NCI-H146 (cell line): Measurements from ENCODE around the gene RMC1.
"Not testable (repeated sequence)": the region's sequence is repeated elsewhere in the genome, so short reads cannot be mapped to it uniquely, and the experiment has no call there.

ENCODE experiments used
- DNase-seq: peaks from one replicate; lab custom pipeline; 2025; lab: John Stamatoyannopoulos, UW

RMC1 gene

DNA sequence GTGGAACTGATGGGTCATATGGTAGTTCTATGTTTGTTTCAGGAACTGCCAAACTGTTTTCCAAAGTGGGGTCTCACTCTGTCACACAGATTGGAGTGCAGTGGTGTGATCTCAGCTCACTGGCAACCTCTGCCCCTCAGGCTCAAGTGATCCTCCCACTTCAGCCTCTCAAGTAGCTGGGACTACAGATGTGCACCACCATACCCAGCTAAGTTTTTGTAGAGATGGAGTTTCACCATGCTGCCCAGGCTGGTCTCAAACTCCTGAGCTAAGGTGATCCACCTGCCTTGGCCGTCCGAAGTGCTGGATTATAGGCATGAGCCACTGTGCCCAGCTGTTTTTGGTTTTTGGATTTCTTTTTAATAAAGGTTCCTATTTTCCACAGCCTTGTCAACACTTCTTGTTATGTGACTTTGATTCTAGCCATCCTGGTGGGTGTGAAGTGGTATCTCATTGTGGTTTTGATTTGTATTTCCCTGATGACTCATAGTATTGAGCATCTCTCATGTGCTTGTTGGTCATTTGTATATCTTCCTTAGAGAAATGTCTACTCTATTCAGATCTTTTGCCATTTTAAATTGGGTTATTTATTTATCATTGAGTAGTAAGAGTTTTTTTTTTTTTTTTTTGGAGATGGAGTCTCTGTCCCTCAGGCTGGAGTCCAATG lies 60.2 kb downstream of the RMC1 start:
- no peak for DNase-seq

DNA sequence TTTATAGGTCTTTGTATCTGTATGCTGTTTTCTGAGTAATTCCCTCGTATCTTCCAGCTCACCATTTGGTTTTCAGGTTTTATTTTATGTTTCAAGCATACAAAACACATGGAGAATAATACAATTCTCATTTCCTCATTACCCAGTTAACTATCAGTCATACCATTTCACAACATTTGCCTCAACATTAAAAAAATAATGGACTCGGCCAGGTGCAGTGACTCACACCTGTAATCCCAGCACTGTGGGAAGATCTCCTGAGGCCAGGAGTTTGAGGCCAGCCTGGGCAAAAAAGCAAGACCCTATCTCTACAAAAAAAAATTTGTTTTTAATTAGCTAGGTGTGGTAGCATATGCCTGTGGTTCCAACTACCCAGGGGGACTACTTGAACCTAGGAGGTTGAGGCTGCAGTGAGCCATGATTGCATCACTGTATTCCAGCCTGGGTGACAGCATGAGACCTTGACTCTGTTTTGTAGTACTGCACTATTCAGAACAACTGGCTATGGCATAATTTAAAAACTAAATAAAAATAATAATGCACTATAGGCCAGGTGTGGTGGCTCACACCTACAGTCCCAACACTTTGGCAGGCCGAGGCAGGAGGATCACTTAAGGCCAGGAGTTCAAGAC lies 62.7 kb downstream of the RMC1 start:
- no peak for DNase-seq

DNA sequence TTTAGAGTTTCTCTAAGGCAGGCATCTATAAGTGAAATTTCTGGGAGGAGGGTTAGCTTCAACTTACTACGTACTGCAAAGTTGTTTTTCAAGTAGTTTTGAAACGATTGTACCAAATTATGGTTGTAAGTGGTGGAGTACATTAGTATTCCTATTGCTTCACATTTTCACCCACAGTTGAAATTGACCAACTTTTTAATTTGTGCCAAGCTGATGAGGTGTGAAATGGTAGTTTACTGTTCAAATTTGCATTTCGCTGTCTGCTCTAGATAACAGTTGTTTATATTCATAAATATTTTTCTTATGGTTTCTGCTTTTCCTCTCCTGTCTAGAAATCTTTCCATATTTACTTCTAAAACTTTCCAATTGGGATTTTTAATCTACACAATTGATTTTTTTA lies 64.4 kb downstream of the RMC1 start:
- DNase-seq, result no peak

DNA sequence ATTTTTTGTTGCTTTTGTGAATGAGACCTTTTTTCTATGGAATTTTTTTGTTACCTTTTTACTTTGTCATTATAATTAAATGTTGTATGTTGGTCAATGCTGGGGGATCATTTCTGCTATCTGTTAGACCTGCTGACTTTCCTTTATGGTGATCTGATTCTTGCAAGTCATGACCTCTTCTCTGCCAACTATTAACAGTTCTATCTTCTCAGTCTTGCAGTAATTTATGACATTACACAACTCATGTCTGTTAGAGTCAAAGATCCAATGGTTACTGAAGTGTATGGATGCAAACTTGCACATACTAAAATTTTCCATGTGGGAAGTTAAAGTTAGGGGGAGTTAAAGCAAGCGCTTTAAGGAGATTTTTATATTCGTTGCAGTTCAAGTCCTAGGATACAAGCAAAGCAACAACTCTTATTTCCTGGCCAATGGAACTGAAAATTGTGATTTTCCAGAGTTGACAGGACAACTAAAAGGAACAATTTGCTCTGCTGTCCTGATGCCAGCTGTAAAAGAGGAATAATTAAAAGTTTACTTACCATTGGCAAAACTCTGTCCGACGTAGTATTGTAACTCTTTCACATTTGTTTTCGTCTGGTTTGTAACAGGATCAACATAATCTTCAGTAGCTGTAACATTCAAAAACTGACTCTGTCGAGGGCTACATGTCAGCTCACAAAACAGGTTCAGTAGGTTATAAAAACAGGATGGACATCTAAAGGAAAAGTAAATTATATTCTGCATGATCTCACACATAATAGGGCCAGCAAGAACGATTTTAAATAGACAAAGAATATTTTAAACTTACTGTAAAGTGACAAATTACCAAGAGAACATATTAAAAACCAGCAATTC lies 65.2 kb downstream of the RMC1 start:
- no peak for DNase-seq

DNA sequence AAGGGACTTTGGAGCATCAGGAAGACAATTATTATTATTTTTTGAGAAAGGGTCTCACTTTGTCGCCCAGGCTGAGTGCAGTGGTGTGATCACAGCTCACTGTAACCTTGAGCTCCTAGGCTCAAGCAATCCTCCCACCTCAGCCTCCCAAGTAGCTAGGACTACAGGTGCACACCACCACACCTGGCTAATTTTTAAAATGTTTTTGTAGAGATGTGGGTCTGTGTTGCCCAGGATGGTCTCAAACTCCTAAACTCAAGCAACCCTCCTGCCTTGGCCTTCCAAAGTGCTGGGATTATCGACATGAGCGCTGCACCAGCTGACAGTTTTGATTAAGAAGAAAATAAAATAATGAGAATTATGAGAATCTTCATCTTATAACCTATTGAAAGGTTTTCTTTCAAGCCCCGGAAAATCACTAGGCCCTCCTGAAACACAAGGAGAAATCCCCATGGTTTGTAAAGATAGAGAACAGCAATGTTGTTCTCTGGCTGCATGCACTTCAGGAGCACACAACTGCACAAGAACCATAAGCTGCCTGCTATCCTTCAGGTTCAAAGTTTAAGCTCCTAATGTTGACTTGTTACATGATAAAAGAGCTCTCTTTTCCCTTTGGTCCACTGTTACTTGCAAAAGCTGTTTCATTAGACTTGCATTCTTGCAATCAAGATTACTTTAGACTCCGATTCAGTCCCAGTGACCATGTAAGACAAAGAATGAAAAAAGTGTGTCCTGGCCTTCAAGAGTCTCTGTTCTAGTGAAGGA lies 66.2 kb downstream of the RMC1 start:
- DNase-seq, result no peak

DNA sequence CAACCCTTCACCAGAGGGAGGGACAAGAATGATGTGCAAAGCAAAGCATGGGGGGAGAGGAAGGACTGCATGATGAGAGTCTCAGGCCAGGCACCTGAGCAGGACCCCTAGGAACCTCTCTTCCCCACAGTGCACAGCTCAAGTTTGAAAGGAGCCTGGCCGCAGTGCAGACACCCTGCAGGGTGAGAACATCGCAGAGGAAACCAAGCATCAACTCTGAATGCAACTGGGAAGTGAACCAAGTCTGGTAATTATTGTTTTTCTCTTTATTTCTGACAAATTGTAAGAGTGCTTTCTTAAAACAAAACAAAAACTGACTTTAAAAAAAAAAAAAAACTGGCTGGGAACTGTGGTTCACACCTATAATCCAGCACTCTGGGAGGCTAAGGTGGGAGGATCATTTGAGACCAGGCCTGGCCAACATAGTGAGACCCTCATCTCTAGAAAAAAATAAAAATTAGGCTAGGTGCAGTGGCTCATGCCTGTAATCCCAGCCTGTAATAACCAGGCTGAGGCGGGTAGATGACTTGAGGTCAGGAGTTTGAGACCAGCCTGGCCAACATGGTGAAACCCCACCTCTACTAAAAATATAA lies 67.7 kb downstream of the RMC1 start:
- no peak for DNase-seq

DNA sequence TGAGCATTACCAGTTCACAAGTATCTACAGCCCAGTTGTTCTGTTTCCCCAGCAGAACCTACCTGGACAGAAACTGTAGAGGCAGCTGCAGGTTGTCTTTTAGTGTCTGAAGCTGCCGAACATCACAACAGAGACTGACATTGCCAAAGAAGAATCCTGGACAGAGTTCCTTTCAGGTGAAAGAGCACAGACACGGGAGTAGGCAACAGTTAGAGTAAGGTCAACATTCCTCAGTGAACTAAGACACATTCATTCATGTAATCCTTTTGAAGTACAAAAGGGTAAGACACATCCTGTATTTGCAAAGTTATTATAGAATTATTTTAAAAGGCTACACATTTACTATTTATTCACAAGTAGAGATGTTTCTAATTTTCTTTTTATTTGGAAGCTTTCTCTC lies 68.7 kb downstream of the RMC1 start:
- DNase-seq, result no peak

DNA sequence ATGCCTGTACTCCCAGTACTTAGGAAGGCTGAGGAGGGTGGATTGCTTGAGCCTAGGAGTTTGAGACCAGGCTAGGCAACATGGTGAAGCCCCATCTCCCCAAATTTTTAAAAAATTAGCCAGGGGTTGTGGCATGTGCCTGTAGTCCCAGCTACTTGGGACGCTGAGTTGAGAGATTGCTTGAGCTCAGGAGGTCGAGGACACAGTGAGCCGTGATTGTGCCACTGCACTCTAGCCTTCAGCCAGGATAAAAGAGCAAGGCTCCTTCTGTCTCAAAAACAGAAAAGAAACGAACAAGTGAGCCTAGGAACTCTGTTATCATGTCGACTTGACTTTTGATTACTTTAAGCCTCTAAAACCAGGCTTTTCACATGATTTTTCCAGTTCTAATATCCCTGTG lies 69.3 kb downstream of the RMC1 start:
- no peak for DNase-seq

DNA sequence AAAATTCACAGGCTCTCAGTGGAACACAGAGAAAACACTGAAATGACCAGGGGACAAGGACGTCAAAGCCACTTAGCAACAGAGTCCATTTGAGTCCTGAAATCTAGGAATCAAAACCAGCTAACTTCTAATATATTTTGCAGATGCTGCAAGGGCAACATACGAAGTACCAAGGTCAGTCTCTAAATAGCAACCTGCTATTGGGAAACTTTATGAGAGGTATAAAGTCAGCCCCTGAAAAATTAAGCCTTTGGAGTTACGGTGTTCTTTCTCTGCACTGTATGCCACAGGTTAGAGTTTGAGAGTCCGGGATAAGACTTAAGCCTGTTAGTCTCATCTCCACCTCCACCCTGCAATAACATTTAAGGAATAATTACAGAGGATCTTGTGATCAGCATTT lies 69.7 kb downstream of the RMC1 start:
- DNase-seq, result no peak

DNA sequence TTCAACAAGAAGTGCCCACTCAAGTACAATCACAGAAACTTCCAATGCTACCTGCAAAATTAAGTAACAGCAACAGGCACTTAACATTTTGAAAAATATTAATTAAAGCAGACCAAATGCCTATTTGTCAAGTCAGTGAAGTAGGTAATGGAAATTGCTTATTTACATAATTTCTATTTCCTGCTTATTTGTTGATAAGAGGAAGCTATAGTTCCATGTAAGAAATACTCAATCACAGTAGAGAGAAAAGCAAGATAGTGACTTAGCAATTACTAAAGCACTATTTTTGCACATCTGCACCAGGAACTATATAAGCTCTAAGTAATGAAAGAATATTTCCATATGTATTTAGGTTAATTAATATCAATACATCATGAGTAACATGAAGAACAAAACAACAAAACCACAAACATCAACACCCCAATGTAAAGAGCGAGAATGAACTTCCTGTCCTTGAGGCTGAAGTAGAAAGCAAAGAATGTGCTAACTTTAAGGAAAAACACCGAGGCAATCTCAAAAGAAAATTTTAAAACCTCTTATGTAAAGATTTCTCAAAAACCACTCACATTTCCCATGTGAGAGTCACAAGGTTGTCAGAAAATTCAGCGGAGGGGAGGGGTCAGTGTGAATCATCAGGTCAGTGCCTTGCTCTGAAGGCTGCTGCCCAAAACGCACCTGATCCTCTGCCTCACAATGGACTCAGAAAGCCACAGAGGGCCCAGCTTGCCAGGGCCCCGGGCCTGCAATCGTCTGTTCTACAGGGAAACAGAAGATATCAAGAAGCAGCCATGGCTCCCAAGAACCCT lies 70.5 kb downstream of the RMC1 start:
- DNase-seq, result no peak

DNA sequence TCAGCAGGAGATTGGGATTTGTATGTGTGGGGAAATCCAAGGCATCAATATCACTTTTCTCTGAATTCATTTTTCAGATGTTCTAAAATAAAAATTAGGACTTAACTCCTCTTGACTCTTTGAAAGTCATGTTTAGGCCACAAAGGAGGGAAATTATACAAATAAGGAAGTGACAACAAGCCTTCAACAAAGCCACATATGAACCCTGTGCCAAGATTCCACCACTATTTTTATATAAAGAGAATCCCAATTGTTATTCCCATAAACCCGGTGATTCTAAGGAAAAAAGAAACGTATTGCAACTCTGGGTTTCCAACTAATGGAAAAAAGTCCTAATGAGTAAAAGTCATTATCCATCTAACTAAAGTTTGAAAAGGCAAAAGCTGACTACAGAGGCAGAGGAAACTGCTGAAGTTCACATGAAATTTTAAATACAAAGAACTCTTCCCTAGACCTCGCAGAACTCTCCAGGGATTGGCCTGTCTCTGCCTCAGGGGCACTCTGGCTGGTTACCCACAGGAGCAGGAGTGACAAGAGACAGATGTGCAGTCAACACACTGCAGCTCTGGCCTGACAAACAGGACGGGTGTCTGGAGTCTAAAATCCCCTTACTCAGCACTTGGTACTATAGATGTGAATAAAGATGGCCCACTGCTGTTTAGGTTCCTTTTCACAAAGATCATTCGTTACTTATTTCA lies 71.4 kb downstream of the RMC1 start:
- DNase-seq, result no peak

DNA sequence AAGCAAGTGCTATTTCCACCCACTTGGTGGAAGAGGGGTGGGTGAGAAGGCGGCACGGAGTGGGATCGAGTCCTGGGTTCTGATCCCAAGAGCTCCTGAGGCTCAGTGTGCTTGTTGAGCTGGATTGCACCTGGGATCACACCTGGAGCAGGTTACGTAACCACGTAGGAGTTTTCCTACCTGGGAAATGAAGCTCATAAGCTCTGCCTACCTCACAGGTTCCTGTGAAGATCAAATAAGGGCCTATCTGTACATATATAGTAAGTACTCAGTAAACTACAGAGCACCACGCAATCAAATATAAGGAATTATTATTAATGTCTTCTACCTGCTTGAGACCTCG lies 72.0 kb downstream of the RMC1 start:
- no peak for DNase-seq

DNA sequence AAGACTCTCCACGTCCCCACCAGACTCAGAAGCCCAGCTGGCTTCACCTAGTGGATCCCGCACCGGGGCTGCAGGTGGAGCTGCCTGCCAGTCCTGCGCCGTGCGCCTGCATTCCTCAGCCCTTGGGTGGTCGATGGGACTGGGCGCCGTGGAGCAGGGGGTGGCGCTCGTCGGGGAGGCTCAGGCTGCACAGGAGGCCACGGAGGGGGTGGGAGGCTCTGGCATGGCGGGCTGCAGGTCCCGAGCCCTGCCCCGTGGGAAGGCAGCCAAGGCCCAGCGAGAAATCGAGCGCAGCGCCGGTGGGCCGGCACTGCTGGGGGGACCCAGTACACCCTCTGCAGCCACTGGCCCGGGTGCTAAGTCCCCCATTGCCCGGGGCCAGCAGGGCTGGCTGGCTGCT lies 74.2 kb downstream of the RMC1 start:
- not testable (repeated sequence) for DNase-seq

DNA sequence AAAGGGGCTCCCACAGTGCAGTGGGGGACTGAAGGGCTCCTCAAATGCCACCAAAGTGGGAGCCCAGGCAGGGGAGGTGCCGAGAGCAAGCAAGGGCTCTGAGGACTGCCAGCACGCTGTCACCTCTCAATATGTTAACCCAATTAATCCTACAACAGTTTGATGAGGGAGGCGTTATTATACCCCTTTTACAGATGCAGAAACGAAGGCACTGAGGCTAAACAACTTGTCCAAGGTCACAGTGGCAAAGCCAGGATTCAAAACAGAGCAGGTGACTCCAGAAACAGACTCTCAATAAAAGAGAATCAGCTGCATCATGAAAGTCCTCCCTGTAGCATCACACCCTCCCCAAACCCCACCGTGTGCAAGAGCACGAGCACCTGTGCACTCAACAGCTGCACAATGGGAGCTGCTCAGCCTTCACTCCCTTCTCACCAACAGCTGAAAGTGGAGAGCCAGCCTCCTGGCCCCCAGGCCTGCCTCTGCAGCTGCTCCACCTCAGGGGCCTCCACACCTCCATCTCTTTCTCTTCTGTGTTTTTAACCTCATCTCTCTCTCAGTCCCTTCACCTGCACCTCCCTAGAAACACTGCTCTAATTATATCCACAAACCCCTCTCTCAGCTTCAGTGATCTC lies 74.9 kb downstream of the RMC1 start:
- no peak for DNase-seq

DNA sequence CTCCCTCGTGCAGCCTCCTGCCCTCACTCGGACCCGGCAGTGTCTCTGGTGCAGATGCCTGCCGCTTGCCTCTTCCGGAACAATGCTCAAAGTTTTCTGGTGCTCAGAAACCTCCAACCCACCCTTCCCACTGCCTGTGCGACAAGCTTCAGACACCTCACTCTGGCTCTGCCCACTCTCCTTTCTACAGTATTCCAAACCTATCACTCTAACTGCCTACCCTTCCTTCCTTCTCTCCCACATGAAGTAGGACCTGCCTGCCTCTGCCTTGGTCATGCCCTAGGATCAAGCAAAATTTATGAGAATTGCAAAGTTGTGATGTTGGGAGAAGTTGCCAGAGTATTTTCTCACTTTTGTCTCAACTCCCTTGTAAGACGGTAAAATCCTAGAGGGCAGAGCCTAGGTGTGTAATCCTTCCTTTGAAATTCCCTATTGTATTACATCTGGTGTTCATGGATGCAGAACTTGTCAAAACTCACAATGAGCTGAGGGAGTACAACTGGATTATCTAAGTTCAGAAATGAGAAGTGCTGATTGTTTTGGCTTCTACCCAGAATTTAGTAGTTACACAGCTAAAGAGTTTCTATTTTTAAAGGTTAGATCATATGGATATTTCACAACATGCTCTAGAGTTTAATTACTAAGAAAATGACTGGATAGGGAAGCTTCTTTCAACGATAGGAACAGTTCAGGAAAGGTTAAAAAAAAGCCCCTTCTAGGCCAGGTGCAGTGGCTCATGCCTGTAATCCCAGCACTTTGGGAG lies 75.8 kb downstream of the RMC1 start:
- DNase-seq, result no peak

DNA sequence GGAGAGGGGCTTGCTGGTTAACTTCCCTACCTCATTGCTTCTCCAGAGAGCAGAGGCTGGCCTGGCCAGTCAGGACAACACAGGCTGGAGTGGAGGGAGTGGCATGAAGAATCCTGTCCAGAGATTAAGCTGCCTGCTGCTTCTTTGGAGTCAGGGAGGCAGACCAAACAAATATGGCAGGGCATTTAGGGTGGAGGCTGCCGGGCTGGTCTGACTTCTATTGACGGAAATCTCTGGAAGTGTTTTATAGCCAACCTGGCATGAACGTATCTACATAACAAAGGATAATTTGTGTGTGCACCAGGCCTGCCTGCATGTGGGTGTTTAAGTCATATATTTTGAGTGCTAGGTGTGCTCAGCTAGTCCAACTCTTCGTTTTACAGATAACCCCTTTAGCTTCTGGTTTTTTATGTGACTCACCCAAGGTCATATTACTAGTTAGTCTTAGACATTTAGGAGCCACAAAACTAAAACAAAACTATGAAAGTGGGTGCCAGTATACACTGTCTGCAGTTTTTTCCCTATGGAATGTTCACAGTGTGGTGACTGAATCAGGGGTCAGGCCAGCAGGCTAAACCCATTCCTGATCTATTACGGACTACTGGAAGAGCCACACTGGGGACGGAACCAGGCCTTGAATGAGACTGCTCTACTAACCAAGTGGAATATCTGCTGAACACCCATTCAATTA lies 77.5 kb downstream of the RMC1 start:
- no peak for DNase-seq
